MCF 10A (cell line): ENCODE results near the gene RETN. TPM values are rescaled to one million over a fixed set of nuclear protein-coding genes. Genes with fewer than 3 reads are reported as not detected.

Experiments used
- BruUV-seq: library from RNA; stranded (reverse); fragments of 400-500 nt; replicated peaks from 2 replicates; lab custom pipeline; 2021; lab: Mats Ljungman, UMichigan
- CTCF ChIA-PET: fragments of 300-600 bp; sonication (Branson Sonifier 250); formaldehyde crosslinking; extraction: SDS; loops from one replicate; lab custom pipeline; 2021; ENCODE audit warnings: antibody characterized with exemption, inconsistent platforms; lab: Yijun Ruan, JAX
- POLR2A ChIA-PET: fragments of 300-600, 350-650 bp; sonication (Branson Sonifier 250); formaldehyde crosslinking; extraction: SDS; loops from one replicate; lab custom pipeline; 2020; ENCODE audit warnings: antibody characterized with exemption, inconsistent platforms; lab: Yijun Ruan, JAX
- DNase-seq: peaks from one replicate; pipeline ENCODE4 v3.0.0-alpha.2; 2018; ENCODE audit not compliant: unreplicated experiment
- H3K27ac Mint-ChIP-seq: one replicate; pipeline ENCODE4 v1.8.0; 2022; ENCODE audit warnings: mild to moderate bottlenecking, low read depth, mixed read lengths; ENCODE audit not compliant: unreplicated experiment
- H3K27me3 Mint-ChIP-seq: one replicate; pipeline ENCODE4 v1.8.0; 2022; ENCODE audit warnings: mixed read lengths; ENCODE audit not compliant: insufficient read depth, unreplicated experiment
- H3K36me3 Mint-ChIP-seq: one replicate; pipeline ENCODE4 v1.8.0; 2022; ENCODE audit warnings: mild to moderate bottlenecking, moderate library complexity, mixed read lengths; ENCODE audit not compliant: insufficient read depth, unreplicated experiment
- H3K4me1 Mint-ChIP-seq: one replicate; pipeline ENCODE4 v1.8.0; 2022; ENCODE audit warnings: mixed read lengths; ENCODE audit not compliant: insufficient read depth, unreplicated experiment
- H3K4me3 Mint-ChIP-seq: one replicate; pipeline ENCODE4 v1.8.0; 2022; ENCODE audit warnings: mild to moderate bottlenecking, moderate library complexity, mixed read lengths; ENCODE audit not compliant: unreplicated experiment
- H3K9me3 Mint-ChIP-seq: one replicate; pipeline ENCODE4 v1.8.0; 2022; ENCODE audit warnings: mixed read lengths; ENCODE audit not compliant: unreplicated experiment
- CTCF ChIP-seq: fragments of 200-600 bp; IDR thresholded peaks from one replicate; pipeline ENCODE4 v1.8.0; 2022; ENCODE audit warnings: antibody characterized with exemption, mild to moderate bottlenecking; ENCODE audit not compliant: unreplicated experiment
- intact Hi-C: fragments of 100-400 bp; cut with micrococcal nuclease; formaldehyde crosslinking; loops from 2 replicates; pipeline ENCODE4 v1.14.1; 2022
- total RNA-seq: library from RNA; stranded (reverse); gene quantifications from 2 replicates; pipeline ENCODE4 v1.2.3, GENCODE V29; 2022

Gene RETN
- total RNA-seq, 1 experiment from 2014 or later, result not detected

DNA sequence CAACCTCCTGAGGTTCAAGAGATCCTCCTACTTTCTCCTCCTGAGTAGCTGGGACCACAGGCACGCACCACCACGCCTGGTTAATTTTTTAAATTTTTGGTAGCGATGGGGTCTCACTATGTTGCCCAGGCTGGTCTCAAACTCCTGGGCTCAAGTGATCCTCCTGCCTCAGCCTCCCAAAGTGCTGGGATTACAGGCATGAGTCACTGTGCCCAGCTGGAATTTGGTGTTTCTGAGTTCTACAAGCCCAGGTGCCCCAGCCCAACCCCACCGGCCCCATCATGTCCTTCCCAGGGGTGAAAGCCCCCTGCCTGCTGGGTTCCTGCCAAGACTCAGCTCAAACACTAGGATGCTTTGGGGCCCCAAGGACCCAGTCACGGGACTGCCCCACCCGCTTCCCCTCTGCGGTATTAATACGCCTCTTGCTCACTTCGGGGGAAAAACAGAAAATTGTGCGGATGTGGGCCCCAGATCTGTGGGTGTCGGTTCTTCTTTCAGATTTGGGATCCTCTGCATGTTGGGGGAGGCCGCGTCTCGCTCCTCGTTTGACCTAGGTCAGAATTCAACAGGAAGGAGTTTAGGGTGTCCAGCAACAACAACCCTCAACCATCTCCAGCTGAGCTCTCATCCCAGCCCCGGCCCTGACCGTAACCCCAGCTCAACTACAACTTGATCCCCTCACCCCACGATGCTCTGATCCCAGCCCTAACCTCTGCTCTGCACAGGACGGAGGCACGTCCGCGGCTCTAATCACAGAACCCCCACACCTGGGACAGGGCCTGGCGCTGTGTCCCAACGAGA is 36.7 kb downstream of the RETN start:
- ChIA-PET CTCF (interaction anchor here (0.6 to 0.7 kb wide), 2 partner anchors 25 to 339 kb away, joined by 3 read pairs; partner anchors contain the start of gene TRAPPC5), POLR2A (no interaction called here)
- Mint-ChIP-seq H3K27me3 (peaks cover 38% of the 10 kb centered on the region), H3K4me1 (no peaks in the 10 kb centered on the region), H3K27ac (no peak overlapping the region), H3K36me3 (no peaks in the 10 kb centered on the region), H3K9me3 (no peaks in the 10 kb centered on the region), H3K4me3 (no peak overlapping the region)
- intact Hi-C loops, result no loop called here
- DNase-seq, result no peak
- BruUV-seq, result no TSS peak
- TF ChIP-seq CTCF, result no peak

GRCh38 chr19:7706188-7706954 is 37.5 kb downstream of the RETN start:
- no TSS peak for BruUV-seq
- intact Hi-C loops, result no loop called here
- Mint-ChIP-seq H3K4me3 (no peak overlapping the region), H3K27ac (no peak overlapping the region), H3K36me3 (no peaks in the 10 kb centered on the region), H3K4me1 (no peaks in the 10 kb centered on the region), H3K9me3 (no peaks in the 10 kb centered on the region), H3K27me3 (peaks cover 38% of the 10 kb centered on the region)
- CTCF ChIA-PET, result interaction anchor here (0.6 to 0.7 kb wide), 3 partner anchors 25 to 340 kb away, joined by 3 read pairs; partner anchors contain the start of gene TRAPPC5
- POLR2A ChIA-PET, result interaction anchor here (0.5 kb wide), 1 partner anchor 75 kb away, joined by 3 read pairs; no protein-coding TSS in a partner anchor
- TF ChIP-seq CTCF, result no peak
- no peak for DNase-seq

GRCh38 chr19:7706955-7707456 is 38.2 kb downstream of the RETN start:
- no peaks in the 10 kb centered on the region for H3K9me3 Mint-ChIP-seq
- no TSS peak for BruUV-seq
- ChIA-PET CTCF (interaction anchor here (0.7 kb wide), 1 partner anchor 24 kb away, joined by 3 read pairs; no protein-coding TSS in a partner anchor), POLR2A (interaction anchor here (0.5 kb wide), 1 partner anchor 74 kb away, joined by 3 read pairs; no protein-coding TSS in a partner anchor)
- no peak for TF ChIP-seq CTCF
- H3K36me3 Mint-ChIP-seq, result no peaks in the 10 kb centered on the region
- no peak for DNase-seq
- H3K4me3 Mint-ChIP-seq, result no peak overlapping the region
- intact Hi-C loops, result no loop called here
- H3K27me3 Mint-ChIP-seq, result peaks cover 38% of the 10 kb centered on the region
- H3K4me1 Mint-ChIP-seq, result no peaks in the 10 kb centered on the region
- no peak overlapping the region for H3K27ac Mint-ChIP-seq
